ENCODE measurements around the gene GJD4.

DNA sequence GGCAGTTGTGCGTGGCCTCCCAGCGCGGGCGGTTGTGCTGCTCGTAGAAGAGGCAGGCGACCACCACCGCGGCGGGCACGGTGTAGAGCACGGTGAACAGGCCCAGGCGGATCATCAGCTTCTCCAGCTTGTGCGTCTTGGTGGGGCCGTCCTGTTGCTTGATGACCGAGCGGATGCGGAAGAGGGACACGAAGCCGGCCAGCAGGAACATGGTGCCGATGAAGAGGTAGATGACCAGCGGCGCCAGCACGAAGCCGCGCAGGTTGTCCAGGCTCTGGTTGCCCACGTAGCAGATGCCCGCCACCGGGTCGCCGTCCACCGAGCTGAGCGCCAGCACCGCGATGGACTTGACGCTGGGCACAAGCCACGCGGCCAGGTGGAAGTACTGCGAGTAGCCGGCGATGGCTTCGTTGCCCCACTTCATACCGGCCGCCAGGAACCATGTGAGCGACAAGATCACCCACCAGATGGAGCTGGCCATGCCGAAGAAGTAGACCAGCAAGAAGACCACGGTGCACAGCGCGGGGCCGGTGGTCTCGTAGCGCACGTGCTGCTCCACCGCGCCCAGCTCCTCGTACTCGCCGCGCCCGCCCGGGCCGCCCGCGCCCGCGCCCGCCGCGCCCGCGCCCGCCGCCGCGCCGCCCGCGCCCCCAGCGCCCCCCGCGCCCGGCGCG is 34.7 kb downstream of the GJD4 start:
- TF ChIP-seq CTCF (IDR thresholded peaks at IDR 0.05; ENCODE audit: low read depth, low read length, poor library complexity, severe bottlenecking) = no peak
- no peak for TF ChIP-seq EZH2phosphoT487 (IDR thresholded peaks at IDR 0.05; ENCODE audit: borderline replicate concordance, low read length)
